Renal cortex interstitium (tissue), 11 donors: Measurements from ENCODE around the gene LIN37. TPM values are rescaled to one million over a fixed set of nuclear protein-coding genes. Genes with fewer than 3 reads are reported as not detected.

Experiments used
- DNase-seq, 11 donors: peaks; one replicate each; pipeline ENCODE4 v3.0.0-alpha.2; 2013; ENCODE audit warnings: low read depth in 9 of 11, low spot score in 4 of 11; ENCODE audit errors: extremely low read depth in 1 of 11
- polyA plus RNA-seq, 3 donors: library from polyadenylated mRNA; unstranded; fragments of 120-200 nt; gene quantifications; one replicate each; pipeline ENCODE4 v1.2.1, GENCODE V29; 2013; ENCODE audit not compliant: insufficient read length in 3 of 3

LIN37 gene
- polyA plus RNA-seq, 3 donors: 12.5 to 12.9 (median 12.6) TPM

- DNase-seq: no peak
Measured at GRCh38 chr19:35779033-35779432, 30.7 kb downstream of the LIN37 start.

DNA sequence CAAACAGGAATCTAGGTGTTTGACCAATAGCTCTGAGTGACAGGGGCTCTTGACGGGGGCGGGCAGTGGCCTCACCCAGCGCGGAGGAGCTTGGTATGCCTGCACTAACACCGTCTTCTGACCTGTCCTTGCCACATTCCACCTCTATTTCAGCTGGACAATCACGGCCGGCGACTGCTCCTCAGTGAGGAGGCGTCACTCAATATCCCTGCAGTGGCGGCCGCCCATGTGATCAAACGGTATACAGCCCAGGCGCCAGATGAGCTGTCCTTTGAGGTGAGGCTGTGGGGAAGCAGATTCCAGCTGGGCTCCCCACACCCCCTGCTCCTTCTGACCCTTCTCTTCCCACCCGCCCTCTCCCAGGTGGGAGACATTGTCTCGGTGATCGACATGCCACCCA, 31.7 kb downstream of the LIN37 start:
- no peak for DNase-seq

DNA sequence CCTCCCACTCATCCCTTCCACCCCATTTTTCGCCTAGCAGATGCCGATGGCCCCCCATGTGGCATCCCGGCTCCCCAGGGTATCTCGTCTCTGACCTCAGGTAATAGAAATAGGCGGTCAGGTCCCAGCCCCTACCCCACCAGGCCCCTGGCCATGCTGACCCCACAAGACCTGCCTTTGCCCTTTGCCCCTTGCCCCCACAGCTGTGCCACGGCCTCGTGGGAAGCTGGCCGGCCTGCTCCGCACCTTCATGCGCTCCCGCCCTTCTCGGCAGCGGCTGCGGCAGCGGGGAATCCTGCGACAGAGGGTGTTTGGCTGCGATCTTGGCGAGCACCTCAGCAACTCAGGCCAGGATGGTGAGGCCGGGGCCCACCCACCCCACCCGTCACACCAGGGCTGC, 32.3 kb downstream of the LIN37 start:
- DNase-seq: no peak

- DNase-seq: no peak
Measured at GRCh38 chr19:35781650-35782049, 33.3 kb downstream of the LIN37 start.

- no peak for DNase-seq
Measured at GRCh38 chr19:35782589-35782988, 34.2 kb downstream of the LIN37 start.

DNA sequence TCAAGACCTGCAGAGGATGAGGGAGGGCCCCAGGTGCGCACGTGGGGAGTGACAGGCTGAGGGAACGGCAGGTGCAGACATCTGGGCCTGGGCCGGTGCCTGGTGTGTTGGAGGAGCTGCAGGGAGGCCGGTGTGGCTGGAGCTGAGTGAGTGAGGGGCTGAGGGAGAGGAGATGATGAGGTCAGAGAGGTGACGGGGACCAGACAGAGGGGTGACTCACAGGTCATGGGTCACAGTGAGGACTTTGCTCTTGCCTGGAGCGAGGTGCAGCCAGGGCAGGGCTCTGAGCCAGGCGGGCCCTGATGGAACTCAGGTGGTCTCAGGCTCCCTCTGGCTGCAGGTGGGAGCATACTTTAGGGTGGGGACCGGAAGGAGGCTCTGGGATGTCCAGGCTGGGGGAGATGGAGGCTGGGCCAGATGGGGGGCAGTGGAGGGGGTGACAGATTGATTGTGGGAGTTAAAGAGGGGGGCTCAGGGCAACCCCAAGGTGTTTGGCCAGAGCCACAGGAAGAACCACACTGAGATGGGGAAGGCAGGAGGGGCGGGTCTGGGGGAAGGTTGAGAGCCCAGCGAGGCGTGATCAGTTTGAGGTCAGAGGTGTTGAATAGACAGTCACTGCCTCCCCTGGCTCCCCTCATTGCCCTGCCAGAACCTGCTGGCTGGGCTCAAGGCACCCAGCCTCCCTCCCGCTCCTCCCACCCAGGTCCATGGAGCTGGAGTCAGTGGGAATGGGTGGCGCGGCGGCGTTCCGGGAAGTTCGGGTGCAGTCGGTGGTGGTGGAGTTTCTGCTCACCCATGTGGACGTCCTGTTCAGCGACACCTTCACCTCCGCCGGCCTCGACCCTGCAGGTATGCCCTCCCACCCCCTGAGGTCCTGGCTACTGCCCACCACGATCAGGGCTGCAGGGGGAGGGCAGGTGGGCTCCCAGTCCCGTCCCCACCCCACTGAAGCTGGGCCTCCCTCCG, 35.4 kb downstream of the LIN37 start:
- no peak for DNase-seq

DNA sequence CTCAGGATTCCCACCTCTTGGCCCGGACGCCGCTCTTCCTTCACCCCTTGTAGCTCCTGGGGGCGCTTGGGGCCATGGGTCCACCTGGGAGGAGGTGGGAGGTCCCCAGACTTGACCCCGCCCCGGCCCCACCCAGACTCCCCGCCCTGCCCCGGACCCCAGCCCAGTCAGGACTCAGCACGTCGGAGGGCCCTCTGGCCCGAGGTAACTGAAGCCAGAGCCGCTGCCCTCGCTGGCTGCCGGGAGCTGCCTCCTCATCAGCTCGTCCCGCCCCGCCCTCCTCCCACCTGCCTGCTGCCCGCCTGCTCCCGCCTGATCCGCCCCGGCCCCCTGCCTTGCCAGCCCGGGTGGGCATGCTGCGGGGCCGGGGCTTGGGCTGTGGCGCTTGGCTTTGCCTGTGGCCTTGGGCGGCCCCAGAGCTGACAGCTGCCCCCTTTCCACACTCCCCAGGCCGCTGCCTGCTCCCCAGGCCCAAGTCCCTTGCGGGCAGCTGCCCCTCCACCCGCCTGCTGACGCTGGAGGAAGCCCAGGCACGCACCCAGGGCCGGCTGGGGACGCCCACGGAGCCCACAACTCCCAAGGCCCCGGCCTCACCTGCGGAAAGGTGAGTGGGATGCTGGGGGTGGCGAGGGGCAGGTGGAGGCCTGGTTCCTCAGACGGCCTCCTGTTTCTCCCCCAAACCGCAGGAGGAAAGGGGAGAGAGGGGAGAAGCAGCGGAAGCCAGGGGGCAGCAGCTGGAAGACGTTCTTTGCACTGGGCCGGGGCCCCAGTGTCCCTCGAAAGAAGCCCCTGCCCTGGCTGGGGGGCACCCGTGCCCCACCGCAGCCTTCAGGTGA, 36.3 kb downstream of the LIN37 start:
- DNase-seq: no peak

GRCh38 chr19:35785339-35785627, 36.9 kb downstream of the LIN37 start:
- no peak for DNase-seq

GRCh38 chr19:35786299-35787160, 38.2 kb downstream of the LIN37 start:
- no peak for DNase-seq

GRCh38 chr19:35787227-35787799, 38.9 kb downstream of the LIN37 start:
- DNase-seq: no peak

DNA sequence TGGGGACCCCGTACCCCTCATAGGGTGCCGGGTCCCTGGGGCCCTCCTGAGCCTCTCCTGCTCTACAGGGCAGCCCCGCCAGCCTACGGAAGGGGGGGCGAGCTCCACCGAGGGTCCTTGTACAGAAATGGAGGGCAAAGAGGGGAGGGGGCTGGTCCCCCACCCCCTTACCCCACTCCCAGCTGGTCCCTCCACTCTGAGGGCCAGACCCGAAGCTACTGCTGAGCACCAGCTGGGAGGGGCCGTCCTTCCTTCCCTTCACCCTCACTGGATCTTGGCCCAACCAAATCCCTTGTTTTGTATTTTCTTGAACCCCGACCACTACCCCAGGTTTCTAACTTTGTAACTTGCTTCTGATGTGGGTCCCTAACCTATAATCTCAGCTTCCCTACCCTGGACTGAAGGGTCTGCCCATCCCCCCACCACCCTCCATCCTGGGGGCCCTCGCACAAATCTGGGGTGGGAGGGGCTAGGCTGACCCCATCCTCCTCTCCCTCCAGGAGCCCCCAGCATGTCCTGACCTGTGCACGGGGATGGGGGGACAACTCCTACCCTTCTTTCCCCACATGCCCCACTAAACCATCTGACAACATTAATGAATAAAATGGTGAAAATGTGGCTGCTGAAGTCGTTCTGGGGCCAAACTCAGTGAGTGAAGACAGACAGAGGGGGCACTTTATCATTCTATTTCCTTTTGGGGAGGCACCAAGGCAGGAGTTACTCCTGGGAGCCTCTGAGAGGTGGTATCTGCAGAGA, 40.0 kb downstream of the LIN37 start:
- no peak for DNase-seq

DNA sequence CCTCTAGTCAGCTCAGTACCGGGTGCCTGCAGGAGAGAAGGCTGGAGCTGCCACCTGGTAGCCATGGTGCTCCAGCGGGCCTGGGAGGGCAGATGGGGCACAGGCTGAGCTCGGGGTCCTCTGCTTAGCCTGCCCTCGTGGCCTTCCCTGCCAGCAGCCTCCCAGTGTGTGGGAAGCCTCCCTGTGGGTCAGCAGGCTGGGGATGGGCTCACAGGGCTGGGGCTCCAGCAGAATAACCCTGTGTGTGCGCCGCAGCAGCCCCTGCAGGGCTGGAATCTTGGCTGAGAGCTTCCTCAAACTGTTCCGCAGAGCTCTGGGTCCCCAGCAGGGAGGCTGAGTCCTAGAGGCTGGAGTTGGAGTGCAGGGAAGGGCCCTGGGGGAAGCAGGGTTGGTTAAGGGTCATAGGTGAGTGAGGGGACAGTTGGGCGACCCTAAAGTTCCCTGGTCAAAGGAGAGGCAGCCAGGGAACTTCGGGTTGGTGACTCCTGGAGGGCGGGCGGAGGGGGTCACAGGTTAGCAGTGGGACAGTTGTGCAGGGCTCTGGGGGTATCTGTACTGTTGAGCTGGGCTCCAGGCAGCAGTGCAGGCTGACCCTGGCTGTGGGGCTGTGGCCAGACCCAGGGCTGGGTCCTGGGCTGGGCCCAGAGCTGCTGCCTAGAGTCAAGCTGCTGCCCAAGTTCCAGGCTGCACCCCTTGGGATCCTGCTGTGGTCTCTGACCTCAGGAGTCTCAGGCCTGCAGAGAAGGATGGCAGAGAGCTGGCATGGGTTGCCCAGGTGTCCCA, 41.0 kb downstream of the LIN37 start:
- no peak for DNase-seq

DNA sequence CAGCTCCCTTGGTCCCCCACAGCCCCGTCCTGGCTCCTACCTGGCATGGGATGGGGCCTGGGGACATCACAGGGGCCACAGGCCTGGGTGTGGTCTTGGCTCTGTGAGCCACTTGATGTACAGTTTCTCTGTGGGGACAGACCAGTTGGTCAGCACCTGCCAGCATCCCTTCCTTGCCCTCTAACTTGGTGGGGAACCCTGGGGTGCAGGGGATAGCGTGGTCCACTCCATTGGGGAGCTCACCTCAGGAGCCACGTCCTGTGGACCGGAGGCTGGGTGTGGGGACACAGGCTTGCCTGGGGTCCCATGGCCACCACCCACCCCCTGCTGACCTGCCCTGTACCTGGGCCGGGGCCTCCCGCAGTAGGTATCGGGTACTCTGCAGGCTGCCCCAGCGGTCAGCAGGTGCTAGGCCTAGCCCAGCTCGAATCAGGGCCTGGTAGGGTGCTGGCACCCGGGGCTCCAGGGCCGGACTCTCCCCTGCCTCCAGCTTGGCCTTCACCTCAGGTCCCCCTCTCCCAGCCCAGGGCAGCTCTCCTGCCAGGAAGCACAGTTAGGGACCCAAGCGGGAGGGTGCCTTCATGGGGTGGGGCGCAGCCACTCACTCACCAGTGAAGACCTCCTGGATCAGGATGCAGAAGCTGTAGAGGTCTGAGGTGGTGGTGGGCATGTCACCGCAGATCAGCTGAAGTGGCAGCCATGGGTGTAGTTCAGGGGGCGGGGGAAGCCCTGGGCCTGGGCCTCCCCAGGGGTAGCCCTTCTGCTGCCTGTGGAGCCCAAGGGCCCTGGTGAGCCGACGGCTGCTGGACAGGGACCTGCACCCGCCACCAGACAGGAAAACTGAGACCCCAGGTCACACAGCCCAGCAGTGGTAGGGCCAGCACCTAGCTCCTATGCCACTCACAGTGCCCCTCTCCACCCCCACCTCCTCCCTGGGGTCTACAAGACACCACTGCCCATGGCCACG, 41.9 kb downstream of the LIN37 start:
- no peak for DNase-seq

DNA sequence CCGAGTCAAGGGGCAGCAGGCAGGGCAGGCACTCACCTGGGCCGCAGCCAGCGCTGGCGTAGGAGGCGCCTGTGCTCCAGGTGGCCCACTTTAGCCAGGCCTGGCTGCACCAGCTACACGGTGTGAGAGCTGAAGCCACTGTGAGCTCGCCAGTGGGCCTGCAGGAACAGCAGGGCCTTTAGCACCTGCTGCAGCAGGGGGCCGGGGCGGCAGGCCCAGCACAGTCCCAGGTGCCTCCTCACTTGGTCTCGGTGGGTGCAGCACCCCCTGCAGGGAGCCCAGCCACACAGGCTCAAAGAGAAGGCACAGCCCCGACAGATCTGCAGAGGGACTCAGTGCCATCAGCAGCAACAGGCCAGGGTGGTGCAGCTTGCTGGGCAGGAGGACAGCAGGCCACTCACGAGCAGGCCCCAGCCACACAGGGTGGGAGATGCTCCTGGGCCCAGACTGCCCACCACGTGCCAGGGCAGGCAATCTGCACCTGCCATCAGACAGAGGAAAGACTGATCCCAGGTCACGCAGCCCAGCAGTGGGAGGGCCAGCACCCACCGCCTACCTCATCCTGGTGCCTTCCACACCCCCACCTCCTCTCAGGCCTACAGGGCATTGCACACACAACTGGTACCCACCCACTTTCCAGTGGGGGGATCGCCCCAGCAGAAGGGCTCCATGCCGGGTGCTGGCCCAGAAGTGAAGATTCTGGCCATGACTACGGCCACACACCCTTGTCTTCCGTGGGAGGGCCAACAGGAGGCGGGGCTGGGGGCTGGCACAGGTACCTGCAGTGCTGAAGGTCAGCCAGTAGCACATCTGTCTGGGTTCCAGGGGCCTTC, 42.8 kb downstream of the LIN37 start:
- no peak for DNase-seq

DNA sequence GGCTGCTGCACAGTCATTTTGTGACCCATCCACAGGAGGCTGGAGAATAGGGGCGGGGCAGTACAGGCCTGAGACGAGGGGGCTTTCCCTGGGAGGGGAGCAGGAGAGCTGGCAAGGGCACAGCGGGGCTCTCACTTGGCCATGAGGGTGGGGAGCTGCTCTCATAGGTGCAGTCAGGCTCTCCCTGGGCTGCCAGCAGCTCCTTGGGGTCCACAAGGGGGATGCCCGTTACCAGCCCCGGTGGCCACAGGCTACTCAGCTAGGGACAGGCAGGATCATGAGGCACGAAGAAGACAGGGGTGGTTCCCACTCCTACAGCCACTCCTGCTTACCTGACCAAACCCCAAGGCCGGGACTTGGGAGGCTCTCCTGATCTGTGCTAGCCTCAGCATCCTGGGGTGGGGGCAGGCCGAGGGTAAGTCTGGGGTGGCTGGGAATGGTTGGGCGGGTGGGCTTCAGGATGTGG, 43.5 kb downstream of the LIN37 start:
- no peak for DNase-seq

GRCh38 chr19:35792312-35792711, 43.9 kb downstream of the LIN37 start:
- no peak for DNase-seq
